Activated CD4-positive, CD25-positive, alpha-beta regulatory T cell treated with anti-CD3 and anti-CD28 coated beads, Interleukin-2, amount 50 U/mL, for 24 hours (primary cell): Measurements from ENCODE around the gene IGDCC3.
"Not testable (repeated sequence)": the region's sequence is repeated elsewhere in the genome, so short reads cannot be mapped to it uniquely, and the experiment has no call there.

Experiments
- ATAC-seq, 2 donors: fragments of 150-1000 bp; cut with Tn5 transposase; one replicate each; pipeline ENCODE4 v1.10.0; 2021; ENCODE audit warnings: mild to moderate bottlenecking in 1 of 2, moderate library complexity in 1 of 2

IGDCC3 gene

GRCh38 chr15:65368302-65369211, 9.2 kb downstream of the IGDCC3 start:
- no peak for ATAC-seq

GRCh38 chr15:65366122-65366892, 11.5 kb downstream of the IGDCC3 start:
- ATAC-seq = no peak

- ATAC-seq = no peak
Observed at GRCh38 chr15:65365229-65365628, 12.6 kb downstream of the IGDCC3 start.

- ATAC-seq = no peak
Observed at GRCh38 chr15:65363766-65364165, 14.0 kb downstream of the IGDCC3 start.

GRCh38 chr15:65363306-65363705, 14.5 kb downstream of the IGDCC3 start:
- no peak for ATAC-seq

GRCh38 chr15:65362491-65362890, 15.3 kb downstream of the IGDCC3 start:
- ATAC-seq = no peak

- no peak for ATAC-seq
Observed at GRCh38 chr15:65361708-65362459, 15.9 kb downstream of the IGDCC3 start.

GRCh38 chr15:65360506-65360905, 17.3 kb downstream of the IGDCC3 start:
- no peak for ATAC-seq

- ATAC-seq = no peak
Observed at GRCh38 chr15:65355988-65356353, 21.8 kb downstream of the IGDCC3 start.

GRCh38 chr15:65355173-65355987, 22.4 kb downstream of the IGDCC3 start:
- no peak for ATAC-seq

- ATAC-seq = no peak
Observed at GRCh38 chr15:65354835-65355172, 23.0 kb downstream of the IGDCC3 start.

GRCh38 chr15:65351972-65352371, 25.8 kb downstream of the IGDCC3 start:
- not testable (repeated sequence) for ATAC-seq

- no peak for ATAC-seq
Observed at GRCh38 chr15:65349338-65349737, 28.5 kb downstream of the IGDCC3 start.

GRCh38 chr15:65347756-65348155, 30.0 kb downstream of the IGDCC3 start:
- ATAC-seq = not testable (repeated sequence)

- no peak for ATAC-seq
Observed at GRCh38 chr15:65346856-65347598, 30.8 kb downstream of the IGDCC3 start.

- ATAC-seq = no peak
Observed at GRCh38 chr15:65344914-65345275, 32.9 kb downstream of the IGDCC3 start.

- no peak for ATAC-seq
Observed at GRCh38 chr15:65344214-65344913, 33.4 kb downstream of the IGDCC3 start.

- no peak for ATAC-seq
Observed at GRCh38 chr15:65343374-65343981, 34.3 kb downstream of the IGDCC3 start.

GRCh38 chr15:65342493-65342892, 35.3 kb downstream of the IGDCC3 start:
- ATAC-seq = no peak

- ATAC-seq = no peak
Observed at GRCh38 chr15:65339920-65340319, 37.9 kb downstream of the IGDCC3 start.

GRCh38 chr15:65339416-65339815, 38.4 kb downstream of the IGDCC3 start:
- no peak for ATAC-seq
